NCI-H82 (cell line): Measurements from ENCODE around the gene C5orf58.

ENCODE experiments used
- DNase-seq: peaks from one replicate; lab custom pipeline; 2025; lab: John Stamatoyannopoulos, UW

Gene C5orf58

GRCh38 chr5:170283296-170283695, 50.5 kb downstream of the C5orf58 start:
- DNase-seq = no peak

DNA sequence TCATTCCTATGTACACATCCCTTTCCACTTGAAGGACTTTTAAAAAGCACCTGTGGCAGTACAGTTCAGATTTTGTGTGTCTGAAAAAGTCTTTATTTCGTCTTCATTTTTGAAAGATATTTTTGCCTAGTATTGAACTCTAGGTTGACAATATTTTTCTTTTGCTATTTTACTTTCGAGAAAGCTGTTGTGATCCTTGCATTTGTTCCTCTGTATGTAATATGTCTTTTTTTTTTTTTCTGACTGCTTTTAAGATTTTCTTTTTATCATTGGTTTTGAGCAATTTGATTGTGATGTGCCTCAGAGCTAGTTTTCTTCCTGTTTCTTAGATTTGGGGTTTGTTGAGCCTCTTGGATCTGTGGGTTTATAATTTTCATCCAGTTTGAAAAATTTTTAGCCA, 51.4 kb downstream of the C5orf58 start:
- no peak for DNase-seq

GRCh38 chr5:170285181-170285580, 52.4 kb downstream of the C5orf58 start:
- no peak for DNase-seq

DNA sequence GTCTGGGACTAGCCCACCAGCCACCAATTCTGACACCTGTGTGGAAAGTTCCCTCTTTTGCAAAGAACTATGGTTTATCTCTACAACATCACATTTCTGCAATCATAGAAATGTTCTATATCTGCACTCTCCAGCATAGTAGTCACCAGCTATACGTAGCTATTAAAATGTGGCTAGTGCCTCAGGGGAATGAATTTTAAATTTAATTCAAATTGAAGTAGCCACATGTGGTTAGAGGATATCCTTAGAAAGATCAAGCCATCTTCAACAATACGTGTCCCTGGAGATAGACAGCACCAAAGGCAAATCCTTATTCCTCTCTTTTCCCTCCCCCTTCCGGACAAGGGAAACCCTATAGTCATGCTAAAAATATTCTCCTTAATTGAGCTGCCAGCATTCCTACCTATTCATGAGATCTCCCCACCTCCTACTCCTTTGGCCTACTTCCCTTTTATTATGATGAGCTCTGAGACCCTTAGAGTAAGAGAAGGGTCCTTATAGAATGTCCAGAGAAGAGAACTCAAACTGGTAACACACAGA, 53.7 kb downstream of the C5orf58 start:
- no peak for DNase-seq

- DNase-seq = no peak
These were observed 54.7 kb downstream of the C5orf58 start for GRCh38 chr5:170287532-170287931.

DNA sequence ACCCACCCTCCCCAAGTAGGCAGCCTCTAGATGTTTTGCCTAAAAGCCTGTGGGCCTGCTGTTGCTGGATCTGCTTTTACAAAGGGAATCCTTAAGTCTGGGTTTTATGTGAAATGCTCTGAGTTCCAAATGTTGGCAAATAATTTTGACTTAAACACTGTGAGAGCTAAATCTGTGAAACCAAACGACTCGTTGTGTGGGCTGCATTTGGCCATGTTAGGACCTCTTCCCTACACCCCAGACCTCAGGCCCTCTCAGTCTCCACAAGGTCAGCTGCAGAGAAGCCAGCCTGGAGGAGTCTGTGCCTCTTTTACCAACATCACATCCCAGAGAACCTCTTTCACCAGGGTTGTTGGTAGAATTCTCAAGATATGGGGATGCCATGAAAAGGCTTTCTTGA, 55.4 kb downstream of the C5orf58 start:
- no peak for DNase-seq

DNA sequence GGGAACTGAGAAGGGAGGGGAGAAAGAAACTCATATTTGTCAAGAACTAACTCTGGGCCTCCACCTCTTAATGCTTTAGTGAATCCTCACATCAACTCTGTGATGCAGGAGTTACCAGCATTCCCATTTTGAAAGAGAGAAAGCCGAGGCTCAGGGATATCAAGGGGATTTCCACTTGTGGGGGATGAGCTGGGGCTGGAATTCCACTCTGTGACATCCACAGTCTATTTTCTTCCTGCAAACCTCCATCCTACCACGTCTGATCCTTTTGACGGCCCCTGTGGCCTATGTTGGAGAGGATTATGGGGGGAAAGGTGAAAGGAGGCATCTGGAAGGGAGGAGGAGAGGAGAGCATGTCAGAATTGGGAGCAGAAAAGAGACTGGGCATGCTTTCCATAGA, 55.8 kb downstream of the C5orf58 start:
- DNase-seq = no peak

- DNase-seq = no peak
These were observed 56.3 kb downstream of the C5orf58 start for GRCh38 chr5:170289121-170289520.

DNA sequence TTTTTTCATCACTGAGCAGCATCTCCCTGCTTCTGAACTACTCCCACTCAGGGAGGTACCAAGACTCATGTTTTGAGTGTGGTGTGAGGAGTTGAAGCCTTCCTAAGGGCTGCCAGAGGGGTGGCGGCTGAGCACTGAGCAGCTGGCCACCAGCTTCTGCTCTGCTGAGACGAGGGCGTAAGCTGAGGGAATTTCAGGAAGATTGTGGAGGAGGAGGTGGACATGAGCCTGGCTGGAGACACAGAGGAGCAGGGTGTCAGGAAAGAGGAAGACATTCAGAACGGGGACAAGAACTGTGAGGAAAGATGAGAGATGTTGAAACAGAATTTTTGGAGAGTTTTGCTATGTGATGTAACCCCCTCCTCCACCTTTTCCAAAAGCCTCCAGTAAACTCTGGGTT, 57.0 kb downstream of the C5orf58 start:
- DNase-seq = no peak

DNA sequence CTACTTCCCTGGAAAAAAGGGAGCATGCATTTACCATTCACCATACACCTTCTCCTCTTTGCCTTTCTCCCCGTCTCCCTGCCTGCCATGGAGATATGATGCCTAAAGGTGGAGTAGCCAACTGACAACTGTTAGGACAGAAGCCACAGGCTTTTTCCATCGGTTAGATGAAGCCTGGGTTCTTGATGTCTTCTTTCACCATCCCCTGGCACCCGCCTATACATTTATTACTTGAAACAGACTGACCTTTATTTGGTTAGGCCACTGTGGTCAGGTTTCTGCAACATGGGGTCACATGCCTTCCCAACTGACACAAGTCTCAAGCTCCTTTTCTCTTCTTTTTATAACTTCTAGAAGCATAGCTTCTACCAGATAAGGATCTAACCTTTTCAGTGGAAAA, 57.7 kb downstream of the C5orf58 start:
- no peak for DNase-seq

- DNase-seq = no peak
These were observed 59.7 kb downstream of the C5orf58 start for GRCh38 chr5:170292179-170293104.

- no peak for DNase-seq
These were observed 60.5 kb downstream of the C5orf58 start for GRCh38 chr5:170293273-170293672.

- DNase-seq = no peak
These were observed 61.3 kb downstream of the C5orf58 start for GRCh38 chr5:170294057-170294456.

- no peak for DNase-seq
These were observed 61.8 kb downstream of the C5orf58 start for GRCh38 chr5:170294556-170294955.
